ENCODE data around the gene SLX4IP. TPM values are rescaled to one million over a fixed set of nuclear protein-coding genes. Genes with fewer than 3 reads are reported as not detected.
A peak's percentile ranks its signal among the peaks of the same experiment; 100 is the strongest.

Gene SLX4IP
- total and polyA plus RNA-seq, 5 donors from 2014 or later: 1.5 to 4.1 (median 2.4) TPM

DNA sequence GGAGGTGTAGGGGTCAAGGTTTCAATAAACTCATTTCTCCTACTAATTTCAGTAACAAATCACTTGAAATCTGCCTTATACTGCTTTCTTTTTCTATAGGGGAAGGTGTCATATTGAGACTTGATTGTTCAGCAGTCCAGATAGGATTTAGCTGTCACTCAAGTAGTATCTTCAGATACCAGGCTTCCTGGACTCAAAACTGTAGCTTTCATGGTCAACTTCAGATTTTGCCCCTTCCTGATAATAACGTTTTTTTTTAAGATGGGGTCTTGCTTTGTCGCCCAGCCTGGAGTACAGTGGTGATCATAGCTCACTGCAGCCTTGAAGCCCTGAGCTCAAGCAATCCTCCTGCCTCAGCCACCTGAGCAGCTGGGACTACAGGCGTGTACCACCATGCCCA, 160.9 kb downstream of the SLX4IP start:
- no peaks in the 10 kb centered on the region for H3K9me3 Mint-ChIP-seq
- H3K4me1 ChIP-seq (ENCODE audit: control insufficient read depth, insufficient read depth, low read length, poor library complexity, severe bottlenecking): no peaks in the 10 kb centered on the region
- DNase-seq (no peak), ATAC-seq (ENCODE audit: low read depth in 2 of 2) (no peak)
- peaks cover 0 to 7% (median 4%) of the 10 kb centered on the region in 4 donors for H3K4me1 Mint-ChIP-seq
- no peak overlapping the region for H3K27ac ChIP-seq (ENCODE audit: insufficient read depth, low read length, poor library complexity, severe bottlenecking)
- H3K27me3 Mint-ChIP-seq: no peaks in the 10 kb centered on the region
- H3K27ac Mint-ChIP-seq: peak overlapping the region in 1 of 3 donors; percentile 37
- H3K4me3 Mint-ChIP-seq: no peak overlapping the region
- no peak overlapping the region for H3K4me3 ChIP-seq (ENCODE audit: low read depth, low read length)
- peaks cover 5% of the 10 kb centered on the region for H3K36me3 ChIP-seq (ENCODE audit: control insufficient read depth, insufficient read depth, low read length)
- no peaks in the 10 kb centered on the region for H3K9me3 ChIP-seq (ENCODE audit: control insufficient read depth in 2 of 2, low read length in 2 of 2)
- H3K27me3 ChIP-seq (ENCODE audit: control insufficient read depth, insufficient read depth, low read length): no peaks in the 10 kb centered on the region
- peaks cover 20% of the 10 kb centered on the region for H3K36me3 Mint-ChIP-seq

DNA sequence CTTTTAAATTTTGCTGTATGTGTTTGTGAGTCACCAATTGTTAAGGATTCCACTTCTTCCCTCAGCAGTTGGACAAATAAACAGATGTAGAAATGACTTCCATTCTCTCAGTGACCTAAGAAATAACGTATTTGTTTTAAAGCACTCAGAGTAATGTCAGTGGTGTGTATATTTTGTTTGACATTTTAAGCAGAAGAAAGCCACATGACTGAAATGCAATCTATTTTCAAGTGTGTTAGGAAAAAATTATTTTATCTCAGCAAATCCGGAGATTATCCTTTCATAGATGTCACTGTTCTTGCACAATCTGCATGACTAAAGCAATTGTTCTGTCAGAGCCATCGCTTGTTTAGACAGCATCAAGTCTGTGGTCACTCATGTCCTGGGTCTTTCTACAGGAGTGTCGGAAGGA, 161.6 kb downstream of the SLX4IP start:
- peaks cover 5% of the 10 kb centered on the region for H3K36me3 ChIP-seq (ENCODE audit: control insufficient read depth, insufficient read depth, low read length)
- H3K36me3 Mint-ChIP-seq: peaks cover 23% of the 10 kb centered on the region
- no peaks in the 10 kb centered on the region for H3K9me3 ChIP-seq (ENCODE audit: control insufficient read depth in 2 of 2, low read length in 2 of 2)
- no peak for DNase-seq
- H3K27me3 Mint-ChIP-seq: no peaks in the 10 kb centered on the region
- H3K27me3 ChIP-seq (ENCODE audit: control insufficient read depth, insufficient read depth, low read length): no peaks in the 10 kb centered on the region
- no peak overlapping the region for H3K27ac Mint-ChIP-seq
- no peak overlapping the region for H3K4me3 Mint-ChIP-seq
- no peaks in the 10 kb centered on the region for H3K4me1 ChIP-seq (ENCODE audit: control insufficient read depth, insufficient read depth, low read length, poor library complexity, severe bottlenecking)
- H3K9me3 Mint-ChIP-seq: no peaks in the 10 kb centered on the region
- H3K4me1 Mint-ChIP-seq: peaks cover 0 to 3% (median 0%) of the 10 kb centered on the region in 4 donors
- H3K27ac ChIP-seq (ENCODE audit: insufficient read depth, low read length, poor library complexity, severe bottlenecking): no peak overlapping the region
- ATAC-seq (ENCODE audit: low read depth in 2 of 2): no peak
- H3K4me3 ChIP-seq (ENCODE audit: low read depth, low read length): no peak overlapping the region

- Mint-ChIP-seq H3K27ac (no peak overlapping the region), H3K4me3 (no peak overlapping the region), H3K9me3 (no peaks in the 10 kb centered on the region), H3K36me3 (peaks cover 29% of the 10 kb centered on the region), H3K27me3 (no peaks in the 10 kb centered on the region), H3K4me1 (peaks cover 0 to 3% (median 0%) of the 10 kb centered on the region in 4 donors)
- Histone ChIP-seq H3K4me1 (ENCODE audit: control insufficient read depth, insufficient read depth, low read length, poor library complexity, severe bottlenecking) (no peaks in the 10 kb centered on the region), H3K36me3 (ENCODE audit: control insufficient read depth, insufficient read depth, low read length) (peaks cover 5% of the 10 kb centered on the region), H3K4me3 (ENCODE audit: low read depth, low read length) (no peak overlapping the region), H3K27ac (ENCODE audit: insufficient read depth, low read length, poor library complexity, severe bottlenecking) (no peak overlapping the region), H3K9me3 (ENCODE audit: control insufficient read depth in 2 of 2, low read length in 2 of 2) (no peaks in the 10 kb centered on the region), H3K27me3 (ENCODE audit: control insufficient read depth, insufficient read depth, low read length) (no peaks in the 10 kb centered on the region)
- DNase-seq: no peak
- no peak for ATAC-seq (ENCODE audit: low read depth in 2 of 2)
These were observed 162.5 kb downstream of the SLX4IP start for GRCh38 chr20:10597637-10598036.

DNA sequence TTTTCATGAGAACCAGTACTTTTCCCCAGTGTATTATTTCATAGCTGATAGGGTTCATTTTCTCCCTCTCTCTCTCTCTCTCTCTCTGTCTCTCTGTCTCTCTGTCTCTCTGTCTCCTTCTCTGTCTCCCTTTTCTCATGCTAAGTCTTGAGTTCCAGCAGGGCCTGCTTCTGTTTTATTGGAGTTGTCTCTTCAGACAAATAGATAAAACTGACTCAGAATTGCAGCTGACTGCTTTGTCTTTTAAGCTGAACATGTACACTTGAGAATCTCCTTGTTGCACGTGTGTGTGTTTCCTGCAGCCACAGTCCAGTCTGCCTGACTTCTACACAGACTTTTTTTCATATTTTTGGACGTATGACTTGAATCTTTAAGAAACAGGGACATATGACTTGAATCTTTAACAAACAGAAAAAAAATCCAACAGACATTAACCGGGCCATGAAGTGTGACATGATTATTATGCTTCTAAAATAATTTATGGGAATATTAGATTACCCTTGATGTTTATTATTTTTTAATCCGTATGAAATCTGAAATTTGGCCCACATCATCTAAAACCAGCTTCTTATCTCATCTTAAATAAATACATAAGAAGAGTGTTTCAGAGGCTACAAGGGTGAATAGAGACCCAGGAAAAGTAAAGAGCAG, 167.2 kb downstream of the SLX4IP start:
- no peaks in the 10 kb centered on the region for H3K9me3 Mint-ChIP-seq
- H3K9me3 ChIP-seq (ENCODE audit: control insufficient read depth in 2 of 2, low read length in 2 of 2): no peaks in the 10 kb centered on the region
- no peak overlapping the region for H3K4me3 Mint-ChIP-seq

GRCh38 chr20:10603378-10603777, 168.3 kb downstream of the SLX4IP start:
- no peaks in the 10 kb centered on the region for H3K27me3 Mint-ChIP-seq
- DNase-seq: no peak
- H3K36me3 Mint-ChIP-seq: peaks cover 40% of the 10 kb centered on the region
- Histone ChIP-seq H3K4me1 (ENCODE audit: control insufficient read depth, insufficient read depth, low read length, poor library complexity, severe bottlenecking) (no peaks in the 10 kb centered on the region), H3K27ac (ENCODE audit: insufficient read depth, low read length, poor library complexity, severe bottlenecking) (no peak overlapping the region), H3K4me3 (ENCODE audit: low read depth, low read length) (no peak overlapping the region), H3K27me3 (ENCODE audit: control insufficient read depth, insufficient read depth, low read length) (no peaks in the 10 kb centered on the region), H3K9me3 (ENCODE audit: control insufficient read depth in 2 of 2, low read length in 2 of 2) (no peaks in the 10 kb centered on the region), H3K36me3 (ENCODE audit: control insufficient read depth, insufficient read depth, low read length) (peaks cover 14% of the 10 kb centered on the region)
- H3K27ac Mint-ChIP-seq: no peak overlapping the region
- ATAC-seq (ENCODE audit: low read depth in 2 of 2): no peak
- H3K9me3 Mint-ChIP-seq: no peaks in the 10 kb centered on the region
- H3K4me3 Mint-ChIP-seq: no peak overlapping the region
- peaks cover 0 to 3% (median 0%) of the 10 kb centered on the region in 4 donors for H3K4me1 Mint-ChIP-seq

More for the DNA sequence above, 167.2 kb downstream of the SLX4IP start:
- no peaks in the 10 kb centered on the region for H3K27me3 ChIP-seq (ENCODE audit: control insufficient read depth, insufficient read depth, low read length)
- H3K4me1 ChIP-seq (ENCODE audit: control insufficient read depth, insufficient read depth, low read length, poor library complexity, severe bottlenecking): no peaks in the 10 kb centered on the region
- H3K36me3 ChIP-seq (ENCODE audit: control insufficient read depth, insufficient read depth, low read length): peaks cover 14% of the 10 kb centered on the region
- H3K27ac ChIP-seq (ENCODE audit: insufficient read depth, low read length, poor library complexity, severe bottlenecking): no peak overlapping the region
- no peak overlapping the region for H3K27ac Mint-ChIP-seq
- H3K4me3 ChIP-seq (ENCODE audit: low read depth, low read length): no peak overlapping the region
- DNase-seq: no peak
- H3K27me3 Mint-ChIP-seq: no peaks in the 10 kb centered on the region
- peaks cover 35% of the 10 kb centered on the region for H3K36me3 Mint-ChIP-seq
- ATAC-seq (ENCODE audit: low read depth in 2 of 2): no peak
- peaks cover 0 to 3% (median 0%) of the 10 kb centered on the region in 4 donors for H3K4me1 Mint-ChIP-seq

GRCh38 chr20:10603971-10604864, 169.1 kb downstream of the SLX4IP start:
- Mint-ChIP-seq H3K36me3 (peaks cover 41% of the 10 kb centered on the region), H3K4me3 (no peak overlapping the region), H3K9me3 (no peaks in the 10 kb centered on the region), H3K27me3 (no peaks in the 10 kb centered on the region), H3K27ac (no peak overlapping the region), H3K4me1 (peaks cover 0 to 2% (median 0%) of the 10 kb centered on the region in 4 donors)
- Histone ChIP-seq H3K27ac (ENCODE audit: insufficient read depth, low read length, poor library complexity, severe bottlenecking) (no peak overlapping the region), H3K4me3 (ENCODE audit: low read depth, low read length) (no peak overlapping the region), H3K9me3 (ENCODE audit: control insufficient read depth in 2 of 2, low read length in 2 of 2) (no peaks in the 10 kb centered on the region), H3K27me3 (ENCODE audit: control insufficient read depth, insufficient read depth, low read length) (no peaks in the 10 kb centered on the region), H3K36me3 (ENCODE audit: control insufficient read depth, insufficient read depth, low read length) (peaks cover 14% of the 10 kb centered on the region), H3K4me1 (ENCODE audit: control insufficient read depth, insufficient read depth, low read length, poor library complexity, severe bottlenecking) (no peaks in the 10 kb centered on the region)
- no peak for DNase-seq
- no peak for ATAC-seq (ENCODE audit: low read depth in 2 of 2)

DNA sequence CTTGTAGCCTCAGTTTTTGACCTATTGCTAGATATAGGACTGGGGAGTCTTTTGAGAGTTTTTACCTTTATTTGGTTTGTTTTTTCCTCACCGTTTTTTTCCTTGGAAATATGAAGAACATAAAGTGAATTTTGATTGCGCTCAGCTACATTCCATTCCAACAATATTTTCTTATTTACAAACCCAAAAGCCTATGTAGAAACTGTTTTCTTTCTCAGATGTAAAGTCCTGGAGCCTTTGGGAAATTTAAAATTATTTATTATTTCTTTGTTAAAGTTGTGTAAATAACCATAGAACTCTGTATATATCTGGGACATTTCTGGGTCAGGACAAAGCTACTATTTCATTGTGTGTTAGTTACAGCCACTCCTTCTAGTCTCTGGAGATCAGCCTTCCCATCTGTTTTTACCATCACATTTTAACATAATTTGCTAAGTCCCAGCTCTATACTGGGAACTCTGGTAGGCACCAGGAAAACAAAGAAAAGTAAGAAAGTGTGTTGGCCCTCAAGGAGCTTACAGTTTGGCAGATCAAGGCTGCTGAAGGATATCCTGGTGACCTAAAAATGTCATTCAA, 169.8 kb downstream of the SLX4IP start:
- Histone ChIP-seq H3K4me1 (ENCODE audit: control insufficient read depth, insufficient read depth, low read length, poor library complexity, severe bottlenecking) (no peaks in the 10 kb centered on the region), H3K27ac (ENCODE audit: insufficient read depth, low read length, poor library complexity, severe bottlenecking) (no peak overlapping the region), H3K9me3 (ENCODE audit: control insufficient read depth in 2 of 2, low read length in 2 of 2) (no peaks in the 10 kb centered on the region), H3K27me3 (ENCODE audit: control insufficient read depth, insufficient read depth, low read length) (no peaks in the 10 kb centered on the region), H3K36me3 (ENCODE audit: control insufficient read depth, insufficient read depth, low read length) (peaks cover 14% of the 10 kb centered on the region), H3K4me3 (ENCODE audit: low read depth, low read length) (no peak overlapping the region)
- Mint-ChIP-seq H3K4me3 (no peak overlapping the region), H3K4me1 (peaks cover 0 to 2% (median 0%) of the 10 kb centered on the region in 4 donors), H3K9me3 (no peaks in the 10 kb centered on the region), H3K27me3 (no peaks in the 10 kb centered on the region), H3K36me3 (peaks cover 41% of the 10 kb centered on the region), H3K27ac (no peak overlapping the region)
- ATAC-seq (ENCODE audit: low read depth in 2 of 2) (no peak), DNase-seq (no peak)

Data from CD4-positive, CD25-positive, alpha-beta regulatory T cell (primary cell).